GOT3 (cell line): ENCODE results near the gene KLK14.

Experiments
- DNase-seq: peaks from one replicate; lab custom pipeline; 2025; ENCODE audit warnings: mixed read lengths; lab: John Stamatoyannopoulos, UW

The KLK14 gene

GRCh38 chr19:51108066-51108804 lies 25.5 kb upstream of the KLK14 start, which contains the start of gene CTU1:
Gene CTU1 (minus strand): TSS chr19:51108409. CDS start chr19:51104569, 3,840 bp downstream.
- peak; percentile 89 for DNase-seq

DNA sequence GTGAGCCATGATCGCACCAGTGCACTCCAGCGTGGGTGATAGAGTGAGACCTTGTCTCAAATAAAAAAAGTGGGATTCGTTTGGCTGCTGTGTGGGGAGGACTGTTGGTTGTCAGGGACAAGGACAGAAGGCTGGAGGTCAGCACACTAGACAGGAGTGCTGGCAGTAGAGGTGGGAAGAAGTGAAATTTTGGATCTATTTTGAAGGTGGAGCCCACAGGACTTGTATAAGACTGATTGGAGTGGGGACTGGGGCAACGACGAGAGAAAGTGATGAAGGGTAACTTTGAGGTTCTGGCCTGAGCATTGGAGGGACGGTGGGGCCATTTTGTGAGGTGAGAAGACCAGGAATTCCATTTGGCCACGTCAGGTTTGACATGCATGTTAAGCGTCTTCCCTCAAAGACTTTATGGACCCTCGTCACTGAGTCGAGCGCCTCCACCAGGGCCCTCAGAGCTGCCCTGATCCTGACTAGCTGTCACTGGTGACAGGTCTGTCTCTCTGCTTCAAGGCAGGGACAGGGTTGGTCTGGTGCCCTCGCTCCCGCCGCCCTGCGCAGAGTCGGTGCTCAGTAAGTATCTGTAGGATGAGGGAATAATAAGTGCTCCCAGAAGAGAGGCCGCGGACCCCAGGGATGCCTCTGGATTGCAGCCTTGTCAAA lies 24.8 kb upstream of the KLK14 start:
- DNase-seq = no peak

GRCh38 chr19:51103926-51104341 lies 21.2 kb upstream of the KLK14 start:
- DNase-seq = no peak

- no peak for DNase-seq
Measured at GRCh38 chr19:51102991-51103390, 20.3 kb upstream of the KLK14 start.

DNA sequence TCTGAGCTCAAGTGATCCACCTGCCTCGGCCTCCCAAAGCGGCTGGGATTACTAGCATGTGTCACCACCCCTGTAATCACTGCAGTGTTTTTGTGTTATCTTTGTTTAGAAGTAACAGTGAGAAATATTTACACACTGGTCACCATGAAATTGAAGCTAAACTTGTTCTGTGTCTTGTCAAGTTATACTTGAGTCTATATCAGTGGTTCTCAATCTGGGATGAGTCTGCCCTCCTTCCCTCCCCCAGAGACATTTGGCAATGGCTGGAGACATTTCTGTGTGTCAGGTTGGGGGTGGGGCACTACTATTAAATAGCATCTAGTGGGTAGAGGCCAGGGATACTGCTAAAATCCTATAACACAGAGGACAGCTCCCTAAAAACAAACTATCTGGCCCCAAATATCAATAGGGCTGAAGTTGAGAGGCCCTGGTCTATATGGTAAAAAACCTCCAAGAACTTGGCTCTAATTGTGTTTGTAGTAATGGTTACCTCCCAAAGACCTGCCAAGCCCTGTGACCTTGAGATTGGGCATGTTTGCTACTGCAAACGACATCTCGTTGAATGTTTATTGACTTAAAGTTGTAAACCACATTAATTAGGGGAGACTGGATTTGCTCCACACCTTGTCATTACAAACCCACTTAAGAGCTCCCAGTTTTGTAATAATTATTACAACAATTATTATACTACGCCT lies 18.6 kb upstream of the KLK14 start:
- no peak for DNase-seq

DNA sequence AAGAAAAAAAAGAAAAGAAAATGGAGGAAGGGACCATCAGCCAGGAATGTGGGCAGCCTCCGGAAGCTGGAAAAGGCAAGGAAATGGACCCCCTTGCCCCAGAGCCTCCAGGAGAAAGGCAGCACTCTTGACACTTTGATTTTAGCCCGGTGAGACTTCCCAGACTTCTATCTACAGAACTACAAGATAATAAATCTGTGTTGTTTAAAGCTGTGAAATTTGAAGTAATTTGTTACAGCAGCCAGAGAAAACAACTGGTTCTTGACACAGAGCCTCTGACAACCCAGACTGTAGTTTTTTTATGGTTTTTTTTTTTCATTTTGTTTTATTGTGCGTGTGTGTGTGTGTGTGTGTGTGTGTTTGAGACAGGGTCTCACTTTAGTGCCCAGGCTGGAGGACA lies 17.9 kb upstream of the KLK14 start:
- no peak for DNase-seq

DNA sequence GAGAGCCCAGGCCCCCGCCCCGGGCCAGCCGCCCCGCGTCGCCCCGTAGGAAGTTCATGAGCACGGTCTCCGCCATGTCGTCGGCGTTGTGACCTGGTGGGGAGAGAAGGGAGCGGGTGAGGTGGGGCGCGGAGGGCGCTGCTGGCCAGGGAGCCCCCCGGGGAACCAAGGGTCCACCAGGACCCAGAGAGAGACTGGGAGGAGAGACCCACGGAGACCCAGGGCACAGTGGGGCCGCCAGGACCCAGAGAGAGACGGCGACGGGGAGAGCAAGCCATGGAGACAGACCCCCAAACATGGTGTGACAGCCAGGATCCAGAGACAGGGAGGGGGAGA lies 16.3 kb upstream of the KLK14 start:
- no peak for DNase-seq

DNA sequence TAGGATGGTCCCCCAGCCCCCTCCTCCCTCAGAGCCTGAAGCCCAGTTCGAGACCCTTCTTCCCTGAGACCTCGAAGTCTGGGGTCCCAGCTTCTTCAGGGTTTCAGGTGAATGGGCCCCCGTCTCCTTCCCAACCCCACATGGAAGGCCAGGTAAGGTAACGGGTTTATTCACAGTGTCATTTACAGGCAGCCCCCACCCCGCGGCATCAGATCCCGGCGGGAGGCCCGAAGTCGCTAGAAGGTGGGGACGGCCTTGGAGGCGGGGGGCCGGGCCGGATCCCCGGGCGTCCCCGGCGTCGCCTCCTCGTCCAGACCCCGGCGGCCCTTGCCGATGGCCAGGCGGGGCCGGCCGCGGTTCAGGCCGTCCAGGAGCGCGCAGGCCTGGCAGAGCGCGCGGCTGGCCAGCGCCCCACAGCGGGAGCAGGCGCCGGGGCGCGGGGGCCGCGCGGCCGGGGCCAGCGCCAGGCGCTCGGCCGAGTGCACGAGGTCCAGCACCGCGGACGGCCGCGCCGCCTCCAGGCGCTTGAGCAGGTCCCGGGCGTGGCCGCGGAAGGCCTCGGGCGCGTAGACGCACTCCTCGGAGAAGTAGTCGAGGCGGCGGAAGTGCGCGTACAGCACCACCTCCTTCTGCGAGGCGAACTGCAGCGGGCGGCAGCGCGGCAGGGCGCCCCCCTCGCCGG lies 15.8 kb upstream of the KLK14 start:
- DNase-seq = no peak

- DNase-seq = no peak
Measured at GRCh38 chr19:51097796-51098195, 15.1 kb upstream of the KLK14 start.

- DNase-seq = no peak
Measured at GRCh38 chr19:51097166-51097738, 14.6 kb upstream of the KLK14 start.

GRCh38 chr19:51096473-51097165 lies 13.9 kb upstream of the KLK14 start:
- DNase-seq = no peak

DNA sequence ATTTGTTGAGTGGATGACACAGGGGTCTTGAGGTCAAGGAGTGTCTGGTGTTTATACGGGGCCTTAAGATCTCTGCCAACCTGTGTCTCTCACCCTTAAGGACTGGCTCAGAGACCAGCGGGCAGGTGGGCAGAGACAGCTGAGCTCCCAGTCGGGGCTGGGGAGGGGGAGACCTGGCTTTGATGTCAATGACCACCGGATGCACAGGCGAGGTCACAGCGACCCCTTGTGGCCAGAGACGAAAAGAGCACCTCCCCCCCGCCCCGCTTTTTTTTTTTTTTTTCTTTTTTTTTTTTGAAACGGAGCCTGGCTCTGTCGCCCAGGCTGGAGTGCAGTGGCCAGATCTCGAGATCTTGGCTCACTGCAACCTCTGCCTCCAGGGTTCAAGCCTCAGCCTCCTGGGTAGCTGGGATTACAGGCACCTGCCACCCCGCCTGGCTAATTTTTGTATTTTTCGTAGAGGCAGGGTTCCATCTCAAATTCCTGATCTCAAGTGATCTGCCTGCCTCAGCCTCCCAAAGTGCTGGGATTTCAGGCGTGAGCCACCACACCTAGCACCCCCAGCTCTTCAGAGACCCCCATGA lies 12.1 kb upstream of the KLK14 start:
- DNase-seq = no peak

DNA sequence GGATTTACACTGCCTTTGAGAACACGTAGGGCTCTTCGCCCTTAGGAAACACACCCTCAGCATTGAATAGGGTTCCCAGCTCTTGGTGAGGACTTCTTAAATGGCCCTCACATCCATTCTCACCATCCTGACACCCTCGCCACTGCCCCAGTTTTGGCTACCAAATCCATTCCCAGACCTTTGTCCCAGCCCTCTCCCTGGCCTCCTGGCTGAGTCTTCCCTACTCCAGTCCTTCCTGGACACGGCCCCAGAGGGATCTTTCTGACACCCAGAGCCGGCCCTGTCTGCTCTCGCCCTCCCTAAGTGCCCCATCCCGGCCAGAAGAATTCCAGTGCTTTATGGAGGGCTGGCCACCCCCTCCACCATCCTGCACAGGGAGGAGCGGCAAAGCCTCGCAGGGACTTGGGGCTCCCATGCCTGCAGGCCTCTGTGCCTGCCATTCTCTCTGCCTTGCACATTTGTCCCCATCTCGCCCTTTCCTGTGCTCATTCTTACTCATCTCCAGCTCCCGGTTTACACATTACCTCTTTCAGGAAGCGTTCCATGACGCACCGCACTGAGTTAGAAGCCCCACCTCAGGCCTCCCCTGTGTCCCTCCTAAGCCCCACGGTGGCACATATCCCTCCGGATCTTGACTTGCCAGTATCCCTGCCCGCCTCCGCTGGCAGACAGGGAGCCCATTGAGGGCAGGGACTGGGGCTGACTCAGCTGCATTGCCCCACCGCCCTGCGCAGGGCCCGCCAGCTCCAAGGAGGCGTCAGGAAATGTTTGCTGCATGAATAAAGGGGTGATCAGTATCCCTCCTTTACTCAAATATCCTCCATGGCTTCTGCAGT lies 11.0 kb upstream of the KLK14 start:
- DNase-seq = no peak

DNA sequence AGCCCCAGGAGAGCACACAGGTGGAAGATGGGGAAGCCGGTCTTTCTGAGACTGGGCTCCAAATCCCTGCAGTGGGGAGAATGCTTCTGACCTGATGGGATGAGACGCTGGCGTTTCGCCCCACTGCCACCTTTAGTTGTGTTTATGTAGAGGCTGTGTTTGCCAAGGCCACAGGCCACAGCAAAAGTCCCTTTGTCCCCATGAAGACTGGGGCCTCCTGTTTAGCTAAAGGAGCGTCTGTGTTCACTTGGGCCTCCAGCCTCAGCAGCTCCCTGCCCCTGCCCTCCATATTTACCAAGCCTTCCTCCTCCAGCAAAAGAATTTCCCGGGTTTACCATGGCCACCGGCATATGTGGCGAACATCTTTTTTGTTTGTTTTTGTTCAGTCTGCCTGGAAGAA lies 10.4 kb upstream of the KLK14 start:
- no peak for DNase-seq

DNA sequence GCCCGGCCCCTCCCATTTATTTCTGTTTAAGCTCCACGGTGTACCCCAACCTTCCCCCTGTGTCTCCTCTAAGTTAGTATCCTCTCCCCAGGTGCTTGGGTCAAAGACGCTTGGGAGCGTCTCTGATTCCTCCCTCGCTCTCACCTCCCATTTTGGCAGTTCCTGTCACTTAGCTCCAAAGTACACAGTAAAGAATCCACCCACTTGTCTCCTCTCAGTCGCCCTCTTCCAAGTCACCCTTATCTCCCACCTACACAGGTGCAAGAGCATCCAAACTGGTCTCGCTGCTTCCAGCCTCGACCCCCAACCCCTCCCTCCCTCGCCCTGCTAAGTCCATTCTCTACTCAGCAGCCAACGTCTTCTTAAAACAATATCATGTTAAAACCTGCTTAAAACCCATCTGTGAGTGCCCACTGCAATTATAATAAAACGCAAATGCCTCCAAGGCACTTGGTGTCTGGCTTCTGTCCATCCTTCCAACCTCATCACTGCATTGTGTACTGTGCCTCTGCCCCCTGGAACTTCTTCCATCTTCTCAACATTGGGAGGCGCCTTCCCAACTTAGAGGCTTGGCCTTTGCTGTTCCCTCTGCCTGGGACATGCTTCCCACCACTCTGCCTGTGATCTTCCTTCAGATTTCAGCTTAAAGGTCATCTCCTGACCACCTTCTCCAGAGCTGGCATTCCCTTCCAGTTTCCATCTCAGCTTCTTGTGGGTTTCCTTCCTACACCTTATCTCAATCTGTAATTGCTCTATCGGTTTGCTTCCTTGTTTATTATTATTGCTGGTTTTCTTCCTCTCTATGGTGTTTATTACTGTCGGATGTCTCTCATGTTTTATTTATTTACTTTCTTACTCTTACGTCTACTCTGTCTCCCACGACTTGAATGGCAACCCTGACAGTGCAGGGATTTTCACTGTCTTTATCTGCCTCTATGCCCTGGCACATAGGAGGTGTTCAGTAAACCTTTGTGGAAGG lies 9.5 kb upstream of the KLK14 start:
- DNase-seq = no peak

DNA sequence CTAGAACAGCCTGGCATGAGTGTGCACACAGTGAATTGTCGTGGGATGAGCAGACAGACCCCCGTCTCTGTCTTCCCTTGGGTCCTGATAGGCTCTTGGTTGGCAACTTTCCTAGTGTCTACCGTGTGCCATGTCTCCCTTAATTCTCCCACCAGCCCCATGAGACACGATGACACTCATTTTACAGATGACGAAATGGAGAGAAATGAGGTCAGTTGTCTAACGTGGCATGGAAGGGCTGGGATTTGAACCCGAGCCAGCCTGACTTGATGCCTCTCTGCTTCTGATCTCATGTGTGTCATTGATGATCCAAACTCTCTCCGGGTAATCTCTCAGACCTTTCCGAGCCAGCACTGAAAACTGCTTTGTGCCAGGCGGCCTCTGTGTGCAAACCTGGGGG lies 8.4 kb upstream of the KLK14 start:
- no peak for DNase-seq

GRCh38 chr19:51090471-51090870 lies 7.8 kb upstream of the KLK14 start:
- no peak for DNase-seq

GRCh38 chr19:51089786-51090185 lies 7.1 kb upstream of the KLK14 start:
- DNase-seq = no peak
